GM10248 (cell line): ENCODE data around the gene SIN3B.

Experiments used
- CTCF ChIA-PET: fragments of 300-600 bp; sonication (Branson Sonifier 250); formaldehyde crosslinking; extraction: SDS; loops from one replicate; lab custom pipeline; 2021; ENCODE audit warnings: antibody characterized with exemption; lab: Yijun Ruan, JAX
- POLR2A ChIA-PET: fragments of 350-650 bp; sonication (Branson Sonifier 250); formaldehyde crosslinking; extraction: SDS; loops from one replicate; lab custom pipeline; 2020; ENCODE audit warnings: antibody characterized with exemption; lab: Yijun Ruan, JAX
- DNase-seq: peaks from one replicate; pipeline ENCODE4 v3.0.0; 2012; ENCODE audit errors: extremely low spot score
- CTCF ChIP-seq: IDR thresholded peaks from 2 replicates; pipeline ENCODE4 v1.5.1; 2012; ENCODE audit warnings: mild to moderate bottlenecking, low read depth; ENCODE audit errors: extremely low read depth, missing control alignments, control extremely low read depth

The SIN3B gene

GRCh38 chr19:16860118-16860517 is 30.9 kb downstream of the SIN3B start:
- CTCF ChIA-PET: interaction anchor here (2.3 kb wide), 1 partner anchor 17 kb away, joined by 5 read pairs; no protein-coding TSS in a partner anchor
- POLR2A ChIA-PET: no interaction called here
- no peak for DNase-seq
- no peak for TF ChIP-seq CTCF

GRCh38 chr19:16861011-16861410 is 31.8 kb downstream of the SIN3B start:
- TF ChIP-seq CTCF: no peak
- DNase-seq: no peak
- ChIA-PET POLR2A (interaction anchor here (0.6 kb wide), 1 partner anchor 715 kb away, joined by 6 read pairs; no protein-coding TSS in a partner anchor), CTCF (interaction anchor here (0.9 to 2.3 kb wide), 2 partner anchors 15 to 16 kb away, joined by 3 to 5 read pairs; no protein-coding TSS in a partner anchor)

GRCh38 chr19:16861834-16862233 is 32.6 kb downstream of the SIN3B start:
- DNase-seq: no peak
- ChIA-PET POLR2A (interaction anchor here (0.6 kb wide), 1 partner anchor 716 kb away, joined by 6 read pairs; no protein-coding TSS in a partner anchor), CTCF (interaction anchor here (0.9 to 2.3 kb wide), 2 partner anchors 14 to 16 kb away, joined by 3 to 5 read pairs; no protein-coding TSS in a partner anchor)
- TF ChIP-seq CTCF: no peak

- no peak for DNase-seq
- TF ChIP-seq CTCF: no peak
- POLR2A ChIA-PET: no interaction called here
- CTCF ChIA-PET: interaction anchor here (0.7 kb wide), 1 partner anchor 10 kb away, joined by 3 read pairs; no protein-coding TSS in a partner anchor
Observed at GRCh38 chr19:16862826-16863415, 33.7 kb downstream of the SIN3B start.

GRCh38 chr19:16867211-16867610 is 38.0 kb downstream of the SIN3B start:
- no peak for TF ChIP-seq CTCF
- ChIA-PET CTCF (no interaction called here), POLR2A (no interaction called here)
- DNase-seq: no peak

GRCh38 chr19:16868423-16869130 is 39.4 kb downstream of the SIN3B start:
- ChIA-PET POLR2A (no interaction called here), CTCF (interaction anchor here (1.3 kb wide), 1 partner anchor 12 kb away, joined by 3 read pairs; no protein-coding TSS in a partner anchor)
- no peak for DNase-seq
- TF ChIP-seq CTCF: no peak
